ENCODE data around the gene EDC4. TPM values are rescaled to one million over a fixed set of nuclear protein-coding genes. Genes with fewer than 3 reads are reported as not detected.
"Not testable (repeated sequence)": the region's sequence is repeated elsewhere in the genome, so short reads cannot be mapped to it uniquely, and the experiment has no call there.

Gene EDC4
- 100 to 1,000 TPM; 123 to 136 TPM for total RNA-seq
- polyA plus RNA-seq: 10 to 100 TPM; 22.7 to 44.0 (median 40.8) TPM
- total RNA-seq: 89.0 to 141 (median 136) reads per million in 6 experiments

GRCh38 chr16:67872631-67873434 is at the start of gene EDC4:
TSS of gene EDC4 (plus strand) at chr16:67873052. CDS start at chr16:67873262, 210 bp downstream.
- peak within 1 kb of the TSS; percentile 70 to 95 (median 94) for H3K27ac Mint-ChIP-seq
- H3K36me3 Mint-ChIP-seq: peaks cover 0 to 42% (median 6%) of the 10 kb centered on the region in 3 donors
- no peaks in the 10 kb centered on the region for H3K27me3 Mint-ChIP-seq
- ATAC-seq: peak; percentile 92 to 96
- H3K4me1 Mint-ChIP-seq: peaks cover 20 to 39% (median 33%) of the 10 kb centered on the region in 4 donors
- POLR2A ChIA-PET: interaction anchor here (0.5 to 2.6 kb wide), 20 partner anchors 10 to 845 kb away, joined by 3 to 15 read pairs (median 4); partner anchors contain the start of genes CTCF, NFATC3, NRN1L and PSKH1
- peak within 1 kb of the TSS; percentile 87 to 95 (median 90) for H3K4me3 Mint-ChIP-seq
- no peaks in the 10 kb centered on the region for H3K9me3 Mint-ChIP-seq
- DNase-seq: peak; percentile 74 to 91 (median 86)

GRCh38 chr16:67825119-67825518 is 47.7 kb upstream of the EDC4 start:
- H3K27me3 Mint-ChIP-seq: no peaks in the 10 kb centered on the region
- ATAC-seq (no peak), DNase-seq (no peak)
- no peaks in the 10 kb centered on the region for H3K9me3 Mint-ChIP-seq
- POLR2A ChIA-PET: no interaction called here
- H3K4me3 Mint-ChIP-seq: no peak overlapping the region
- H3K4me1 Mint-ChIP-seq: peaks cover 0 to 2% (median 0%) of the 10 kb centered on the region in 4 donors
- peaks cover 0 to 18% (median 3%) of the 10 kb centered on the region in 3 donors for H3K36me3 Mint-ChIP-seq
- peak overlapping the region in 2 of 10 donors; percentile 27 to 61 for H3K27ac Mint-ChIP-seq

- no peaks in the 10 kb centered on the region for H3K9me3 Mint-ChIP-seq
- no peak overlapping the region for H3K4me3 Mint-ChIP-seq
- DNase-seq (no peak), ATAC-seq (no peak)
- H3K4me1 Mint-ChIP-seq: peaks cover 0 to 2% (median under 1%) of the 10 kb centered on the region in 4 donors
- no peaks in the 10 kb centered on the region for H3K27me3 Mint-ChIP-seq
- H3K27ac Mint-ChIP-seq: peak overlapping the region in 2 of 10 donors; percentile 40 to 86
- peaks cover 0 to 21% (median 3%) of the 10 kb centered on the region in 3 donors for H3K36me3 Mint-ChIP-seq
- POLR2A ChIA-PET: no interaction called here
Observed at GRCh38 chr16:67825906-67826305, 46.9 kb upstream of the EDC4 start.

- ATAC-seq (no peak), DNase-seq (no peak)
- no peak overlapping the region for H3K4me3 Mint-ChIP-seq
- H3K36me3 Mint-ChIP-seq: peaks cover 0 to 23% (median 3%) of the 10 kb centered on the region in 3 donors
- peaks cover 5 to 14% (median 10%) of the 10 kb centered on the region in 4 donors for H3K4me1 Mint-ChIP-seq
- H3K9me3 Mint-ChIP-seq: no peaks in the 10 kb centered on the region
- H3K27me3 Mint-ChIP-seq: no peaks in the 10 kb centered on the region
- no peak overlapping the region for H3K27ac Mint-ChIP-seq
- POLR2A ChIA-PET: no interaction called here
Observed at GRCh38 chr16:67828651-67829050, 44.2 kb upstream of the EDC4 start.

GRCh38 chr16:67833030-67833414 is 39.8 kb upstream of the EDC4 start:
- Mint-ChIP-seq H3K4me3 (peak overlapping the region; percentile 85 to 98 (median 92)), H3K36me3 (peaks cover 0 to 18% (median 3%) of the 10 kb centered on the region in 3 donors), H3K27ac (peak overlapping the region in 6 of 10 donors; percentile 31 to 88 (median 66)), H3K9me3 (no peaks in the 10 kb centered on the region), H3K27me3 (no peaks in the 10 kb centered on the region), H3K4me1 (peaks cover 5 to 19% (median 15%) of the 10 kb centered on the region in 4 donors)
- DNase-seq: no peak
- no peak for ATAC-seq
- POLR2A ChIA-PET: interaction anchor here (0.5 to 1.8 kb wide), 10 partner anchors 10 to 453 kb away, joined by 3 to 15 read pairs (median 5); partner anchors contain the start of genes EDC4, NUTF2, RANBP10 and THAP11

- Mint-ChIP-seq H3K36me3 (peaks cover 0 to 14% (median 2%) of the 10 kb centered on the region in 3 donors), H3K27me3 (no peaks in the 10 kb centered on the region), H3K27ac (peak overlapping the region; percentile 43 to 93 (median 84)), H3K4me3 (peak overlapping the region; percentile 85 to 98 (median 92)), H3K9me3 (no peaks in the 10 kb centered on the region), H3K4me1 (peaks cover 5 to 19% (median 15%) of the 10 kb centered on the region in 4 donors)
- ATAC-seq: peak; percentile 99 to 100
- DNase-seq: peak; percentile 81 to 96 (median 91)
- POLR2A ChIA-PET: interaction anchor here (0.5 to 1.8 kb wide), 15 partner anchors 9 to 453 kb away, joined by 3 to 15 read pairs (median 5); partner anchors contain the start of genes DPEP2, EDC4, NFATC3 and RANBP10
Observed at GRCh38 chr16:67833415-67834241, 39.2 kb upstream of the EDC4 start.

GRCh38 chr16:67834242-67834614 is 38.6 kb upstream of the EDC4 start:
- H3K36me3 Mint-ChIP-seq: peaks cover 0 to 10% (median 0%) of the 10 kb centered on the region in 3 donors
- H3K4me3 Mint-ChIP-seq: peak overlapping the region; percentile 85 to 98 (median 92)
- peaks cover 5 to 19% (median 15%) of the 10 kb centered on the region in 4 donors for H3K4me1 Mint-ChIP-seq
- POLR2A ChIA-PET: interaction anchor here (0.7 to 1.8 kb wide), 11 partner anchors 9 to 251 kb away, joined by 3 to 15 read pairs (median 5); partner anchors contain the start of genes DPEP2, EDC4, NFATC3 and RANBP10
- peak overlapping the region; percentile 43 to 93 (median 84) for H3K27ac Mint-ChIP-seq
- H3K9me3 Mint-ChIP-seq: no peaks in the 10 kb centered on the region
- no peaks in the 10 kb centered on the region for H3K27me3 Mint-ChIP-seq
- DNase-seq: no peak
- no peak for ATAC-seq

- not testable (repeated sequence) for H3K9me3 Mint-ChIP-seq, H3K27me3 Mint-ChIP-seq, ATAC-seq, H3K27ac Mint-ChIP-seq, H3K36me3 Mint-ChIP-seq, H3K4me3 Mint-ChIP-seq, DNase-seq
- POLR2A ChIA-PET: interaction anchor here (2.1 kb wide), 1 partner anchor 21 kb away, joined by 6 read pairs; no protein-coding TSS in a partner anchor
- peaks cover 4 to 22% (median 21%) of the 10 kb centered on the region in 4 donors for H3K4me1 Mint-ChIP-seq
Observed at GRCh38 chr16:67837190-67837589, 35.7 kb upstream of the EDC4 start.

GRCh38 chr16:67837811-67838210 is 35.0 kb upstream of the EDC4 start:
- Mint-ChIP-seq H3K27ac (no peak overlapping the region), H3K4me3 (no peak overlapping the region), H3K9me3 (no peaks in the 10 kb centered on the region), H3K36me3 (no peaks in the 10 kb centered on the region), H3K4me1 (peaks cover 4 to 20% (median 17%) of the 10 kb centered on the region in 4 donors), H3K27me3 (no peaks in the 10 kb centered on the region)
- POLR2A ChIA-PET: interaction anchor here (2.1 kb wide), 1 partner anchor 21 kb away, joined by 6 read pairs; no protein-coding TSS in a partner anchor
- DNase-seq: no peak
- no peak for ATAC-seq

- ATAC-seq (no peak), DNase-seq (no peak)
- Mint-ChIP-seq H3K27me3 (no peaks in the 10 kb centered on the region), H3K4me1 (peaks cover 14 to 41% (median 35%) of the 10 kb centered on the region in 4 donors), H3K27ac (peak overlapping the region; percentile 83 to 99 (median 98)), H3K36me3 (no peaks in the 10 kb centered on the region), H3K4me3 (peak overlapping the region; percentile 75 to 97 (median 96)), H3K9me3 (no peaks in the 10 kb centered on the region)
- POLR2A ChIA-PET: interaction anchor here (0.5 to 1.7 kb wide), 9 partner anchors 10 to 533 kb away, joined by 3 to 16 read pairs (median 4); partner anchors contain the start of genes EDC4, RANBP10 and TSNAXIP1
Observed at GRCh38 chr16:67841198-67841815, 31.5 kb upstream of the EDC4 start.

- Mint-ChIP-seq H3K9me3 (no peaks in the 10 kb centered on the region), H3K4me1 (peaks cover 14 to 41% (median 35%) of the 10 kb centered on the region in 4 donors), H3K36me3 (no peaks in the 10 kb centered on the region), H3K27me3 (no peaks in the 10 kb centered on the region), H3K27ac (peak within 1 kb of the TSS; percentile 83 to 99 (median 98)), H3K4me3 (peak within 1 kb of the TSS; percentile 93 to 97 (median 96))
- POLR2A ChIA-PET: interaction anchor here (0.5 to 3.1 kb wide), 9 partner anchors 8 to 534 kb away, joined by 3 to 16 read pairs (median 4); partner anchors contain the start of genes EDC4, RANBP10 and TSNAXIP1
- ATAC-seq (peak; percentile 52 to 59), DNase-seq (peak; percentile 86 to 99 (median 94))
Observed at GRCh38 chr16:67841816-67842508, 30.9 kb upstream of the EDC4 start, which contains the start of gene THAP11. TSS of gene THAP11 (plus strand) at chr16:67842320. CDS start at chr16:67842555, 235 bp downstream.
